Activated naive CD8-positive, alpha-beta T cell (primary cell): ENCODE results near the gene SPR.

Experiments
- H3K27ac Mint-ChIP-seq: one replicate; pipeline ENCODE4 v1.8.0; 2021; ENCODE audit warnings: mixed read lengths
- H3K27me3 Mint-ChIP-seq: one replicate; pipeline ENCODE4 v1.8.0; 2021; ENCODE audit warnings: mixed read lengths
- H3K36me3 Mint-ChIP-seq: one replicate; pipeline ENCODE4 v1.8.0; 2021; ENCODE audit warnings: mixed read lengths
- H3K4me1 Mint-ChIP-seq: one replicate; pipeline ENCODE4 v1.8.0; 2021; ENCODE audit warnings: low read depth, mixed read lengths
- H3K4me3 Mint-ChIP-seq: one replicate; pipeline ENCODE4 v1.8.0; 2021; ENCODE audit warnings: mild to moderate bottlenecking, mixed read lengths
- H3K9me3 Mint-ChIP-seq: one replicate; pipeline ENCODE4 v1.8.0; 2021; ENCODE audit warnings: low read depth, mixed read lengths

The SPR gene

DNA sequence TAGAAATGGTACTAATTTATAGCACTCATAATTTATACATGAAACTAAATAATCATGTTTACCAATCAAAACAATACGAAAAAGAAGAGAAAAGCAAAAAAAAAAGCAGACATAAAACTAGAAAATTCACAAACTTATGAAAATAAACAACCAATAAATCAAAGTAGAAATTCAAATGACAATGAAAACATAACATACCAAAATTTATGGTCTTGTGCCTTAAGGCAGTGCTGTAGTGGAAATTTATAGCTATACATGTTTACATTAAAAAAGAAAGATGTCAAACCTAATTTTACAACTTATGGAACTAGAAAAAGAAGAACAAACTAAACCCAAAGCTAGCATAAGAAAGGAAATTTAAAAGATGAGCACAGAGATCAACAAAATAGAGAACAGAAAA, 16.1 kb upstream of the SPR start:
- peaks cover 29% of the 10 kb centered on the region for H3K27me3 Mint-ChIP-seq
- H3K9me3 Mint-ChIP-seq, result peaks cover 6% of the 10 kb centered on the region
- H3K4me3 Mint-ChIP-seq, result no peak overlapping the region
- H3K27ac Mint-ChIP-seq, result no peak overlapping the region
- H3K4me1 Mint-ChIP-seq, result no peaks in the 10 kb centered on the region
- no peaks in the 10 kb centered on the region for H3K36me3 Mint-ChIP-seq

DNA sequence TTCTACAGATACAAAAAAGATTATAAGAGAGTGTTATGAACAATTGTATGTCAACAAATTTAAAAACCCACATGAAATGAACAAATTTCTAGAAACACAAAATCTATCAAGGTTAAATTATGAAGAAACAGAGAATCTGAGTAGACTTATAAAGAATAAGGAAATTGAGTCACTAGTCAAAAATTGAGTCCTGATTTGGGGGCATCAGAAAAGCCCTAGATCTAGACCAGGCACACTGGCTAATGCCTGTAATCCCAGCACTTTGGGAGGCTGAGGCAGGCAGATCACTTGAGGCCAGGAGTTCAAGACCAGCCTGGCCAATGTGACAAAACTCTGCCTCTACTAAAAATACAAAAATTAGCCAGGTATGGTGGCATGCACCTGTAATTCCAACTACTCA, 15.3 kb upstream of the SPR start:
- peaks cover 6% of the 10 kb centered on the region for H3K9me3 Mint-ChIP-seq
- peaks cover 27% of the 10 kb centered on the region for H3K27me3 Mint-ChIP-seq
- no peak overlapping the region for H3K4me3 Mint-ChIP-seq
- no peaks in the 10 kb centered on the region for H3K36me3 Mint-ChIP-seq
- H3K4me1 Mint-ChIP-seq, result no peaks in the 10 kb centered on the region
- H3K27ac Mint-ChIP-seq, result no peak overlapping the region

DNA sequence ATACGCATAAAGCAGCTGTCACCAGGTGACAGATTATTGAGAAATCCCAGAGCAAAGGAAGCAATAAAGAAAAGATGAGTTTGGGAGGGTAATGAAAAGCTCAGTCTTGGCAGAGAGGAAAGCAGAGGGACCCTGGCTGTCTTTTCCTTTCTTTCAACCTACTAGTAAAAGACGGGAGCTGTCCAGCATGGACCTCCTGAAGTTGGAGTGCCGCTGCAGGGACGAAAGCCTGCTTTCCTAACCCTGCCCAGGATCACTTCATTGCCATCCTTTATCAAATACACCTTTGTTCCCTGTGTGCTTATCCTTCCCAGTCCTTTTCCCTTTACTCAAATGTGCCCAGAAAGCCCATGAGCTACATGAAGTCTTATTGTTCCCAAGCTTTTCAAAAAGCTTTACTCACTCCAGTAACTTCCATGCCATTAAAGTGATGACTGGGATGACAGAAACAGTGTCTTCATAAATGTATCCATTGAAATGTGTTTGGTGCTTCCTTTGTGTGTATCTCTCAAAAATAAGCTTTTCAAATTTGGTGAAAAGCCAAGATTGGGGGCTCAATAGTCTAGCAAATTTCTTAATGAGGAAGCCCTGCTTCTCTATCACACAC, 3.7 kb upstream of the SPR start:
- Mint-ChIP-seq H3K9me3 (no peaks in the 10 kb centered on the region), H3K4me1 (no peaks in the 10 kb centered on the region), H3K36me3 (no peaks in the 10 kb centered on the region), H3K27me3 (peaks cover 48% of the 10 kb centered on the region), H3K4me3 (no peak overlapping the region), H3K27ac (no peak overlapping the region)

DNA sequence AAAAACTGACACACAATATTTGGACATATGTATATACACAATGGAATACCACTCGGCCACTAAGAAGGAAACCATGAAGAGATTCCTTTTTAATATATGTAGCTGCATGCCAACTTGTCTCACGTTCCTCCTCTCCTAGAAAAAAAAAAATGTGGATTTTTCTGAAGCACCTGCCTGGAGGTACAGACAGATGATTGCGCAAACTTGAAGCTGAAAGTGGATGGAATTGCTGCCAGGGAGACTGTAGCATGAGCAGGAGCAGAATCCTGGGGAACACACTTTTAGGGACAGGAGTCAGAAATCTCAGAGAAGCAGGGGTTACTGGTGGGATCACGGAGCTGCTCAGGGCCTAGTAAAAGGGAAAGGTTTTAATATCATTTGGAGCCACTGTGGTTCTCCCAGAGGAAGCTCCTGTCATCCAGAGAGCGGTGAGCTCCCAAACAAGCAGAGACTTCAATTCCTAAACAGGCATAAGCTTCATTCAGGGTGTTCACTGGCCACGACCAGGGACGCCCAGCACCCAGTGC, 640 bp upstream of the SPR start:
- H3K27ac Mint-ChIP-seq, result no peak overlapping the region
- peaks cover 50% of the 10 kb centered on the region for H3K27me3 Mint-ChIP-seq
- no peaks in the 10 kb centered on the region for H3K9me3 Mint-ChIP-seq
- H3K36me3 Mint-ChIP-seq, result peaks cover 4% of the 10 kb centered on the region
- H3K4me1 Mint-ChIP-seq, result no peaks in the 10 kb centered on the region
- peak overlapping the region; percentile 83 for H3K4me3 Mint-ChIP-seq

DNA sequence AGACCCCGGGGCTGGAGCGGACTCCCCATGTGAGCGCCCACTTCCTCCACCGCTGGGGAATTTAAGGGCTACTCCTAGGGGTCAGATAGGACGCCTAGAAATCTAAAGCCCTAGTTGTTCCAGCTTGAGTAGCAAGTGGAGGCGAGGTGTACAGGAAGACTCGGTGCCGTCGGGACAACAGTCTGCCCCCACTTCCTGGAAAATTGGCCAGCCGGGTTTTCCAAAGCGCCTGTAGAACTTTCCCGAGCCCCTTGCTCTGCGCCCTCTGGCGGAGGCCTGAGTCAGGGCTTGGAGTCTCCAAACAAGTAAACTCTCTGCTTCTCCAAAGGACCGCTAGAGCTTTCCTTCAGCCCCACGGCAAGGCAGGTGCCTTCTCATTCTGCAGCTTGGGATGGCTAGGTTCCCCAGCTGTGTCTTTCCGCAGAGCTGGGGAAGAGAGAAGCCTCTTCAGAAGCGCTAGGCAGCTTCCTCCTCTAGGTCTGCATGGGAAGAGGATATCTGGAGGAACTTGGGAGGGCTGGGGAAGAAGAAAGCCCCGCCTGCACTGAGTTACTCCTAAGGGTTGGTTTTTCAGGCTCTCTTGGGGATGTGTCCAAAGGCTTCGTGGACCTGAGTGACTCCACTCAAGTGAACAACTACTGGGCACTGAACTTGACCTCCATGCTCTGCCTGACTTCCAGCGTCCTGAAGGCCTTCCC, 681 bp downstream of the SPR start:
- H3K4me1 Mint-ChIP-seq, result no peaks in the 10 kb centered on the region
- peaks cover 4% of the 10 kb centered on the region for H3K36me3 Mint-ChIP-seq
- peaks cover 46% of the 10 kb centered on the region for H3K27me3 Mint-ChIP-seq
- H3K9me3 Mint-ChIP-seq, result no peaks in the 10 kb centered on the region
- peak overlapping the region; percentile 83 for H3K4me3 Mint-ChIP-seq
- no peak overlapping the region for H3K27ac Mint-ChIP-seq

DNA sequence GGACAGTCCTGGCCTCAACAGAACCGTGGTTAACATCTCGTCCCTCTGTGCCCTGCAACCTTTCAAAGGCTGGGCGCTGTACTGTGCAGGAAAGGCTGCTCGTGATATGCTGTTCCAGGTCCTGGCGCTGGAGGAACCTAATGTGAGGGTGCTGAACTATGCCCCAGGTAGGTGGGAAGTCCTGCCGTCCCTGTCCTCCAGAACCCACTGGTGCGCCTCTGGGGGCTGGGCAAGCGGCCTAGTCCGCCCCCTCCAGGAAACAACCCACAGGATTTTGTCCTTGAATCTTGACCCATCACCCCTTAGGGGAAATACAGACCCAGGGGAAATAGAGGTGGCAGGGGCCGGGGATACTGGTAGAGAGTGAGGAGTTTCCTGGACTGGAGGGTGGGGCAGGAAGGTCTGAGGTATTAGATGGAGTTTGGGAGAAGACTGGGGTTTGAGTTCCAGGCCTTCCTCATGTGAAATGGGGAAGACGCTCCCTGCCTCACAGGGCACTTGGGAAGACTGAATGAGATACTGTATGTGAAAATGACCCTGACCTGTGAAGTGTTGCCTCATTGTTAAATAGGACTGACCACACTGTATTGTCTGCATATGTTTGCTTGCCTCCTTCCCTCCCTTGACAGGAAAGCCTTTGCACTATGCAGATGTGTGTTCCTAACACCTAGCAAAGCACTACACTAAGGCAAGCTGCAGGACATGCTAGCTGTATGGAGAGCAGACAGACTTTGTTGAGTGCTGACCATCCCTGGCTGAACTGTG, 1.4 kb downstream of the SPR start:
- H3K4me3 Mint-ChIP-seq, result peak overlapping the region; percentile 83
- no peaks in the 10 kb centered on the region for H3K9me3 Mint-ChIP-seq
- H3K27ac Mint-ChIP-seq, result no peak overlapping the region
- no peaks in the 10 kb centered on the region for H3K4me1 Mint-ChIP-seq
- peaks cover 4% of the 10 kb centered on the region for H3K36me3 Mint-ChIP-seq
- peaks cover 41% of the 10 kb centered on the region for H3K27me3 Mint-ChIP-seq

DNA sequence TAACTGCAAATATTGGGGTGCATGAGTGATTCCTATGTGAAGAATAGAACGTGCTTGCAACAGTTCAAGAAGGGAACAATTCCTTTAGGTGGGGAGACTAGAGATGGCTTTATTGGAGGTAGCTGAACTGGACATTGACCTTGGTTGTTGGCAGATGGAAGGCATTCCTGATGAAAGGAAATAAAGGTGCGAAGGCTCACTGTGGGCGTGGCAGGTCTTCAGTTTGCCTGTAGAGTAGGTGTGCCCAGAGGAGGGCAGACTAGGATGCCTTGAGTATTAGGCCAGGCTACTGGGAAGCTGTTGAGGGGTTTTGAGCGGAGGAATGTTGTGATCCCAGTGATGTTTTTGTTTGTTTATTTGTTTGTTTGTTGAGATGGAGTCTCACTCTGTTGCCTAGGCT, 2.8 kb downstream of the SPR start:
- no peak overlapping the region for H3K27ac Mint-ChIP-seq
- H3K4me3 Mint-ChIP-seq, result no peak overlapping the region
- H3K4me1 Mint-ChIP-seq, result no peaks in the 10 kb centered on the region
- H3K27me3 Mint-ChIP-seq, result peaks cover 35% of the 10 kb centered on the region
- no peaks in the 10 kb centered on the region for H3K9me3 Mint-ChIP-seq
- peaks cover 4% of the 10 kb centered on the region for H3K36me3 Mint-ChIP-seq

DNA sequence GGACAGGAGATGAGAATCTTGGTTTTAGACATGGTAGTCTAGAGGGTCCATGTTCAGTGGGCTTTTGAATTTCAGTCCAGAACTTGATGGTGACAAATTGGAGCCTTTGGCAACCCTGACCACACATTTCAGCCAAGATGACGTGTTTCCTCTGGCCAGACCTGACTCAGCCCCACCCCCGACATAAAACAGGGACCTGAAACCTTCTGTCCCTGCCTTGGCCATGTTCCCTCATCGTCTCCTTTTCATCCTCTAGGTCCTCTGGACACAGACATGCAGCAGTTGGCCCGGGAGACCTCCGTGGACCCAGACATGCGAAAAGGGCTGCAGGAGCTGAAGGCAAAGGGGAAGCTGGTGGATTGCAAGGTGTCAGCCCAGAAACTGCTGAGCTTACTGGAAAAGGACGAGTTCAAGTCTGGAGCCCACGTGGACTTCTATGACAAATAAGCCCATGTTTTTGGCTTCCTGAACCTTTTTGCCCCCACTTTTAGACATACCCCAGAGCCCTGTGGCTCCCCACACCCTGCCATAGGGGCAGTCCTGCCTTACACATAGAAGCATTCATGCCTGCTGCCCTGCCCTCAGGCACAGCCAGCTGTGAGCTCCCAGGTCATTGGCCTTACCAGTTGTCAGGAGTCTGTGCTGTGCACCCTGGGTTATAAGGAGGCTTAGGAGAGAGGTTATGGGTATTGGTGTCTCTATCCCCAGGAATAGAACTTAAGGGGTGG, 4.0 kb downstream of the SPR start:
- Mint-ChIP-seq H3K27ac (no peak overlapping the region), H3K4me3 (no peak overlapping the region), H3K36me3 (peaks cover 4% of the 10 kb centered on the region), H3K27me3 (peaks cover 30% of the 10 kb centered on the region), H3K4me1 (peaks cover 4% of the 10 kb centered on the region), H3K9me3 (no peaks in the 10 kb centered on the region)

DNA sequence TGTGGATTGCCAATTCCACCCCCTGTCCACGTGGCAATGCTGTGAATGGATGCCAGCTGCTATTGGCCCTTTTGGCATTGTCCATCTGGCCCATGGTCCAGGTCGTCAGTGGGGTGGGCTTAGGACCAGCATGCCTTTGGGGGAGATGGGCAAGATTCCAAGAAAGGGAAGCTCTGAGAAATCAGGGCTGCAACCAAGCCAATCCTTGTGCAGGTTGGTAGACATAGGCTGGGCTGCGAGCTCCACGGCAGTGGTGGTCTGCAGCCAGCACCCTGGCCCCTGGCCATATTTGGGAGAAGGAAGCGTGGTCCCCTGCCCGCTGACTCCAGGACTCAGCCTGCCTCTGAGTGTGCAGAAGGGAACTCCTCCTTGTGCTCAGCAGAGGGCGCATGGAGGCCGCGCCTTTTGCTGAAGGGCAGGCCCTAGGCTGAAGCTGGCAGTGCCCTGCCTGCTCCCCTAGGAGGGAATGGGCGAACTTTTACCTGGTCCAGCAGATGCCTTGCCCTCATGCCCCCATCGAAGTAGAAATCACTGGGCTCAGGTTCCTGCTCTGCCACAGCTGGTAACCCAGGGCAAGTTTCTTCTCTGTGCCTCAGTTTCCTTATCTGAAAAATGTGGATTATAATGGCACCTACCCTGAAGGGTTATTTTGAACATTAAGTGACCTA, 5.4 kb downstream of the SPR start:
- H3K36me3 Mint-ChIP-seq, result peaks cover 4% of the 10 kb centered on the region
- peaks cover 29% of the 10 kb centered on the region for H3K27me3 Mint-ChIP-seq
- H3K27ac Mint-ChIP-seq, result no peak overlapping the region
- H3K4me1 Mint-ChIP-seq, result peaks cover 4% of the 10 kb centered on the region
- H3K4me3 Mint-ChIP-seq, result no peak overlapping the region
- H3K9me3 Mint-ChIP-seq, result no peaks in the 10 kb centered on the region

DNA sequence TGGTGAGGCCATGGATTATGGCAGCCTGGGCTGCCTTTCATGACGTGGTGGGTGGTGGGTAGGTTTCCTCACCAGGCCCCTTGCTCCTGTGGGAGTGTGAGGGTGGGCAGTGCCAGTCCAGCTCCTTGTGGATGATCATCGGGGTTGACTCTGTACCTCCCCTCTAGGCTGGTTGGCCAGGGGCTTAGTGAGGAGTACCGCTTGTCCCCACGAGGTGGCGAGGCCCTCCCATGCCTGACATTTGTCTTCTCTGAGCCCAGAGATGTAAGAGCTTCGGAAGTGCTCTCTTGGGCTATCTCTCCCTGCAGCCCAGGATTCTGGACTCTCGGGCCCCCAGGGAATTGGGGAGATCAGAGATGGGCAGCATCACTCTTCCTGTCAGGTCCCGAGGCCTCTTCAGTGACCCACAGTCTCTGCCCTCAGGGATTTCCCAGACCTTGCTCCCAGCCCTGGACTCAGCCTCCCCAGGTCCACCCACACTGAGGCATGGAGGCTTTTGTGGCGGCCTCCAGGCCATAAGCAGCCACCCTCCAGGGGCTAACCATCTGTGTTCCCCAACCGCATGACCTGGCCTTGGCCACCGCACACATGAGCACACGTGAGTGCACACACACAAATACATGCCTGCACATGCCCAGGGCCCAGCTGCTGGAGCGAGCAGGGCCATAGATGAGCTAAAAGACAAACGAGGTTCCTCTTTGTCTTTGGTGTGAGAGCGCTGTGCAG, 6.5 kb downstream of the SPR start:
- no peak overlapping the region for H3K27ac Mint-ChIP-seq
- peaks cover 4% of the 10 kb centered on the region for H3K4me1 Mint-ChIP-seq
- H3K27me3 Mint-ChIP-seq, result peaks cover 31% of the 10 kb centered on the region
- peaks cover 4% of the 10 kb centered on the region for H3K36me3 Mint-ChIP-seq
- no peak overlapping the region for H3K4me3 Mint-ChIP-seq
- H3K9me3 Mint-ChIP-seq, result no peaks in the 10 kb centered on the region

DNA sequence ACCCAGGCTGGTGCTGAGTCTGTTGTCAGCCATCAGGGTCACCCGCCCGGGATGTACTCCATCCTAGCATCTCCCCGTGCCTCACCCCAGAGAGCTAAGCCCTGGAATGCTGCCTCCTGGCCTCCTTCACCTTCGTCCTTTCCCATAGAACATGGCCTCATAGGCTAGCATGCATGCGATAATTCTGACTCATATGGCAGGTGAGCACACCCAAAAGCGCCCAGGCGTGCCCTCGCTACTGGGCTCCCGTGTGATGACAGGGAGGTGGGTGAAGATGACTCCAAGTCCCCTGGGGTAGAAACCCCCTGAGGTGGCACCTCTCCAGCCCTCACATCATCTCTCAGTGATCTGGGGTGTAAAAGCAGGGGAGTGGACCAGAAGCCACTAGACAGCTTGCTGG, 7.3 kb downstream of the SPR start:
- peaks cover 4% of the 10 kb centered on the region for H3K4me1 Mint-ChIP-seq
- H3K27me3 Mint-ChIP-seq, result peaks cover 30% of the 10 kb centered on the region
- H3K27ac Mint-ChIP-seq, result no peak overlapping the region
- H3K4me3 Mint-ChIP-seq, result no peak overlapping the region
- no peaks in the 10 kb centered on the region for H3K9me3 Mint-ChIP-seq
- H3K36me3 Mint-ChIP-seq, result peaks cover 4% of the 10 kb centered on the region

DNA sequence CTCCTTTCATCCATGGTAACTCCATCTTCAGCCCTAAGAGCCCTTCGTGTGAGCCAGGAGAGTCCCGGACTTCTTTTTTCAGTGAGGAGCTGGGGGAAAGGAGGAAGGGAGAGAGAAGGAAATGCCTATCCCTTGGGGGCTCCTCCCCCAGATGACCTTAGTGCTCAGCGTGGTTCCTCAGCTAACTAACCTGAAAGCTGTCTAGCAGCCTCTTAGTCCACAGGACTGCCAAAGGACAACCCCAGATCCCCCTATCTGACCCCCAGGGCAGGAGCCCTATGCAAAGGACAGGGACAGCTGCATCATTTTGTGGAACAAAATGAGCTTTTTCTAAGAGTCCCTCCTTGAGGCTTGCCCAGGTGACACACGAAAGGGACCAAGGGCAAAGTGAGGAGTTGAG, 7.9 kb downstream of the SPR start:
- Mint-ChIP-seq H3K9me3 (no peaks in the 10 kb centered on the region), H3K27ac (no peak overlapping the region), H3K27me3 (peaks cover 24% of the 10 kb centered on the region), H3K4me3 (no peak overlapping the region), H3K36me3 (no peaks in the 10 kb centered on the region), H3K4me1 (peaks cover 4% of the 10 kb centered on the region)

DNA sequence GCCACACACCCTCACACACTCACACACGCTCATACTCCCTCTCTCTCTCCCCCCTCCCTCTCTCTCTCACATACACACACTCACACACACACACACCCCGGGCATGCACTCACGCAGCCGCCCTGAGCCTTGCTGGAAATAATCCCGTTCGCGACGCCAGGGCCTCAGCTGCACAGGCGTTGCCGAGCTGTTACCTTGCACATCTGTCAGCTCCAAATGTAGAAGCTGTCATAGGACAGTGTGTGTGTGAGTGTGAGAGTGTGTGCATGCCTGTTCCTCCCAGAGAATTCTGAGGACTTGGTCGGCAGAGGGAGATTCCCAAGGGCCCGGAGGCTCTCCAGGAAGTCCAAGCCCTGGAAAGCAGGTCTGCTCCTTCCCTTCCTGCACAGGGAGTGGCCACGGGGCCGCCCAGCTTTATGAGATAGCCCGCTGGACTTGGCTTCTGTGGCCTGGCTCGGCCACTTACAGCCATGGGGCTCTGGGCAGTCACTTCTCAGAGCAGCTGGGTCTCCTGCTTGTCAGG, 8.6 kb downstream of the SPR start:
- Mint-ChIP-seq H3K36me3 (no peaks in the 10 kb centered on the region), H3K27me3 (peaks cover 23% of the 10 kb centered on the region), H3K4me3 (no peak overlapping the region), H3K9me3 (no peaks in the 10 kb centered on the region), H3K27ac (no peak overlapping the region), H3K4me1 (peaks cover 4% of the 10 kb centered on the region)

DNA sequence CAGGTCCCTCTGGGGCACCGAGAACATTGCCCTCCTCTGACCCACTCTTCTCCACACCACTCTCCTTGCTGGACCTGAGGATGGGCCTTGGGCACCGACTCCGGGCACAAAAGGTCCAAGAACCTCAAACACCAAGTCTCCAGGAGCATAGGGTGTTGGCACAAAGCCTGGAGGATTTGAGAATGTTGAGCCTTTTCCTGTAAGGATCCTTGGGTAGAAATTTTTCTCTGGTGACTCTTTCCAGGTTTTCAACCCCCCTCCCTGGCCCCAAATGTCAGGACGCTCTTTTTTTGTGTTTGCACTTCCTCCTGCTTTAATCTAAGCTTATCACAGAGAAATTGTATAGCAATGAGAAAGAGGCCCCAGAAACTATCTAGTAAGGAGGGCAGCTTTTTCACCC, 9.2 kb downstream of the SPR start:
- no peaks in the 10 kb centered on the region for H3K9me3 Mint-ChIP-seq
- H3K4me3 Mint-ChIP-seq, result no peak overlapping the region
- H3K27me3 Mint-ChIP-seq, result peaks cover 27% of the 10 kb centered on the region
- H3K4me1 Mint-ChIP-seq, result peaks cover 4% of the 10 kb centered on the region
- H3K27ac Mint-ChIP-seq, result no peak overlapping the region
- H3K36me3 Mint-ChIP-seq, result no peaks in the 10 kb centered on the region
